NCI-H2107 treated with DMSO at 0.1 percent for 48 hours (cell line): ENCODE results near the gene ZNF629.
"Not testable (repeated sequence)": the region's sequence is repeated elsewhere in the genome, so short reads cannot be mapped to it uniquely, and the experiment has no call there.

Source experiments
- DNase-seq: peaks from one replicate; lab custom pipeline; 2025; ENCODE audit not compliant: unreplicated experiment; lab: John Stamatoyannopoulos, UW

ZNF629 gene

GRCh38 chr16:30786936-30787612 lies at the start of gene ZNF629:
Gene ZNF629 (minus strand): TSS chr16:30787205. CDS start chr16:30784482, 2,723 bp downstream.
- peak; percentile 19 for DNase-seq

- DNase-seq: no peak
Measured at GRCh38 chr16:30834130-30834740, 47.2 kb upstream of the ZNF629 start.

- DNase-seq: no peak
Measured at GRCh38 chr16:30830072-30830417, 43.0 kb upstream of the ZNF629 start.

GRCh38 chr16:30829130-30830071 lies 42.4 kb upstream of the ZNF629 start:
- DNase-seq: no peak

- DNase-seq: no peak
Measured at GRCh38 chr16:30821891-30822290, 34.9 kb upstream of the ZNF629 start.

- not testable (repeated sequence) for DNase-seq
Measured at GRCh38 chr16:30821441-30821840, 34.4 kb upstream of the ZNF629 start.

- no peak for DNase-seq
Measured at GRCh38 chr16:30820952-30821421, 34.0 kb upstream of the ZNF629 start.

- DNase-seq: no peak
Measured at GRCh38 chr16:30816769-30817168, 29.8 kb upstream of the ZNF629 start.

GRCh38 chr16:30813821-30814189 lies 26.8 kb upstream of the ZNF629 start:
- DNase-seq: no peak

GRCh38 chr16:30809675-30810074 lies 22.7 kb upstream of the ZNF629 start:
- DNase-seq: not testable (repeated sequence)

GRCh38 chr16:30808890-30809426 lies 22.0 kb upstream of the ZNF629 start:
- DNase-seq: not testable (repeated sequence)

GRCh38 chr16:30808146-30808545 lies 21.1 kb upstream of the ZNF629 start:
- DNase-seq: no peak

GRCh38 chr16:30805370-30806169 lies 18.6 kb upstream of the ZNF629 start:
- peak; percentile 13 for DNase-seq

GRCh38 chr16:30805056-30805369 lies 18.0 kb upstream of the ZNF629 start:
- no peak for DNase-seq

GRCh38 chr16:30802936-30803335 lies 15.9 kb upstream of the ZNF629 start:
- DNase-seq: no peak

- no peak for DNase-seq
Measured at GRCh38 chr16:30797670-30798309, 10.8 kb upstream of the ZNF629 start.

GRCh38 chr16:30794634-30795033 lies 7.6 kb upstream of the ZNF629 start:
- no peak for DNase-seq

GRCh38 chr16:30793508-30794069 lies 6.6 kb upstream of the ZNF629 start:
- DNase-seq: no peak

- DNase-seq: no peak
Measured at GRCh38 chr16:30787613-30788378, 791 bp upstream of the ZNF629 start.
